TTC549 (cell line): ENCODE data around the gene PELI2.

Experiments used
- FAIRE-seq: peaks from 2 replicates; lab custom pipeline; 2012; peaks lifted over from hg19 to GRCh38; lab: Jason Lieb, UNC

The PELI2 gene

DNA sequence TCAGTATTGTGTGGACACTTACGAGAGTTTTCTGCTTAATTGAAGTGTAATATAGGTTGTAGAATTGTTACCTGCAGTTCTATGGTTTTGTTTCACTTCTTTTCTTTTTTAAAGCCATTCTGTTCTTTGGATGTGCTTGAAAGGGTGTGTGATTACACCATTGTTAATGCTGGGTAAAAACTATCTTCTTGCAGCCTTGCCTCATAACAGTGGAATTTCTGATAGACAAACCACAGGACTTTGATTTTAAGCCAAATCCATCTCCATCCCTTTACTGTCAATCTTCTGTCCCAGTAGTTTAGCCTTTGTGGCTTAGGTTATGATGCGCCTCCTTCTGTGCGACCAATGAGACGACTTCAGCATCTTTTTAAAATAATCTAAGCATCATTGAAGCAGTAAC, 182.3 kb downstream of the PELI2 start:
- FAIRE-seq: no peak

DNA sequence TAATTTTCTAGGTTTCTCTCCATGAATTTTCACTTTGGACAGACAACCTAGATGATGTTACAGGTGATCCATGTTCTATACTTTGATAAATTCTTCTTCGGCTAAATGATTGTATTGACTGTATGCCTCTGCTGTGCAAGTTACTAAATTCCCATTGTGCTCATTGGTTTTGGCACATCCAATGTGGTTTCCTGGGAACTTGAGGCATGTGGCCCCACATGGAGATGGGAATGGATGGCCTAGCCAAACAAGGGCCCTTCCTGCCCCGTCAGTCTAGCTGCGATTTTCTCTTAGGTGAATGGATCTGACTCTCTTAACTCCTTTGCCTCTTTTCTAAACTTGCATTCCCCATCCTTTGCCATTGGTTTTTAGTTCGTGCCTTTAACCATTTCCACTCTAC, 186.2 kb downstream of the PELI2 start:
- no peak for FAIRE-seq

DNA sequence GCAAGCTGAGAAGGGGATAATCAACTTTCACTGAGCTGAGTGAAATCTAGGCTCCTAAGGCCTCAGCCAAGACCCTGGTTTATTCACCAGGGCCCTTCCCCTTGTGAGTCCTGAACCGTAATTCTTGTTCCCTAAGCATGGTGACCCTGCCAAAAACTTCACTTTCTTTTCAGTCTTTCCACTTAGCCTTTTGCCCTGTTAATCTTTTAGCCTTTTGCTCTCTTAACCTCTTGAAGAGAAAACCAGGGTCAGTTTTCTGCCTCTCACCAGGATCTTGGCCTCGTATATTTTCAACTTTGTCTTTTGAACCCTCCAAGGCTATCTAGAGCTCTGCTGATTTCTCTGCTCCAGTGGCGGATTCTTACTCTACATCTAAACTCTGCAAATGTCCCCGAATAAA, 191.0 kb downstream of the PELI2 start:
- no peak for FAIRE-seq

DNA sequence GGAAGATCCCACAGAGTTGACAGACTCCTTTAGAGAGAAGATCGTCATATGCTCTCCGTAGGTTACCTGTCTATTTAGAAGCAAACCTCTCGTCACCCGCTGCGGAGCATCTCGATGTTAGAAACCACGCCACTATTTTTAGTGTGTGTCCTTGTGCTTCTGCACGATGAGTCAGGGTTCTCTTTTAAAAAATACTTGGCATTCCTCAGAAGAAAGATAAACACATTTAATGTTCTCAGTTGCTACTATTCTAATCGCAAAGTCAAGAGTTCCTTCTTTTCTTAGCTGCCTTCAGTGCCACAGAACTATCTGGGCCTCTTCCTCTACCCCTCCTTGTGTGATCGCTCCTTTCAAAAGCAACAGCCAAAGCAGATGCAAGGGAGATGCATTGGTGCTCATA, 192.4 kb downstream of the PELI2 start:
- no peak for FAIRE-seq

DNA sequence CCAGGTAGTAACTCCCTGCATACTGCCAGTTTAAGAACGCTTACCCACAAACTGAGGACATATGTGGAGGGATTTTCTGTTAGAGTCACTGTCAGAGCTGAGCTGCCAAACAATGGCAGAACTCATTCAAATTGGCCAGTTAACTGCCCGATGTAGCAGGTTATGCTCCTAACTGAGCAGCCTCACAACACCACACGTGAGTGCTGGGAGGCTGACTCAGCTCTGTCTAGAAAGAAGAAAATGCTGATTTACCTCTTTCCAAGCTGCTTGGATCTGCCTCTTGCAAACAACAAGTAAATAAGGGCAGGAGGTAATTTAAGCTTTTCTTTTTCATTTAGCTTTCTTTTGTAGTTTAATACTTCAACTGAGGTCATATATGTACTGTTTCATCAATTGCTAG, 195.6 kb downstream of the PELI2 start:
- FAIRE-seq: no peak

DNA sequence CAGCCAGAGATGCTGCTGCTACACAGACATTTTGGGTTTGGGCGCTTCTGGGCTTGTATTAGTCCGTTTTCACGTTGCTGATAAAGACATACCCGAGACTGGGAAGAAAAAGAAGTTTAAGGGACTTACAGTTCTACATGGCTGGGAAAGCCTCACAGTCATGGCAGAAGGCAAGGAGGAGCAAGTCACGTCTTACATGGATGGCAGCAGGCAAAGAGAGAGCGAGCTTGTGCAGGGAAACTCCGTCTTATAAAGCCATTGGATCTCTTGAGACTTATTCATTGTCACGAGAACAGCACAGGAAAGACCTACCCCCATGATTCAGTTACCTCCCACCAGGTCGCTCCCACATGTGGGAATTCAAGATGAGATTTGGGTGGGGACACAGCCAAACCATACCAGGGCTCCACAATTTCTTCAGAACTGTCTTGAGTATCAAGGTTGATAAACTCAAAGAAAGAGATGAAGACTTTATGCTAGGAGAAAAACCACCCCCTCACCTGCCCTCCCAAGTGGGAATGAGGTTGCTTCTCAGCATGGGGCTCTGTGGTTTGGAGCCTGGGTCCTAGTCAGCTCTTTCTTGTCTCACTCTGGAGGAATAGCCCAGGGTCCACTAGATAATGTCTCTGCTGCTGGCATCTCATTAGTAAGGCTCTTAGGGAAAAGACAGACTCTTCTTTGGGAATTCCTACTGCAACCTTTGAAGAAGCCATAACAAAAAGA, 200.3 kb downstream of the PELI2 start:
- FAIRE-seq: no peak

DNA sequence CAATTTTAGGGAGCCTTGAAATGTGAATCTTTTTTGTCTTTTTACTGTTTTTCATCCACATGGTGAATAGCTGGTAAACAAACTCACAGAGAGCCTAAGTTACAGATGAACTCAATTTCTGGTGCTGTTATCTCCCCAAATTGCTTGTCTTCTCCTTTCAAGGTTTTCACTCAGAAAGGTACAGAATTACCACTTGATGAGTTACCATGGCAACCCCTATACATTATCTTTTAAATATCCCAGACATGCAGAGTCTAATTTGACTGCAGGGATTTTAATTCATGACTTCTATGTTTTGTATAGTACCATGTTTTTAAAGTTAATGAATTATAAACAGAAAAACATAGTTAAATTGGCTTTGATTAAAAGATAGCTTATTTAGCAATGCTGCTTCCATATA, 203.7 kb downstream of the PELI2 start:
- no peak for FAIRE-seq

DNA sequence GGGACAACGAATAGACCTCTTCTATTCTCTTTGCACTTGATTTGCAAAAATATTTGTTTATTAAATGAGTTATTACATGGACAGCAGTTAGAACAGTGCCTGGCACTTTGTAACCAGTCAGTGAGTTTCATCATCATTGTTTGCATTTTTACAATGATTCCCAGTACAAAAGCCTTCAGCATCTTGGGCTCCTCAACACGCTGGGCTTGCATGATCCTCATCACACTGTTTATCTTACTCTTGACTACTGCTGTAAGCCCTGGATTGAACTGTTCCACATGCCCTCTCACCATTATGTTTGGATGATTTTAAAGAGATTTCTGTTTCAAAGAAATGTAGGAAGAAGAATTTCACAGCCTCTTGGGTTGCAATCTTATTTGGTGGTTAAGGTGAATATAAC, 204.3 kb downstream of the PELI2 start:
- FAIRE-seq: no peak

DNA sequence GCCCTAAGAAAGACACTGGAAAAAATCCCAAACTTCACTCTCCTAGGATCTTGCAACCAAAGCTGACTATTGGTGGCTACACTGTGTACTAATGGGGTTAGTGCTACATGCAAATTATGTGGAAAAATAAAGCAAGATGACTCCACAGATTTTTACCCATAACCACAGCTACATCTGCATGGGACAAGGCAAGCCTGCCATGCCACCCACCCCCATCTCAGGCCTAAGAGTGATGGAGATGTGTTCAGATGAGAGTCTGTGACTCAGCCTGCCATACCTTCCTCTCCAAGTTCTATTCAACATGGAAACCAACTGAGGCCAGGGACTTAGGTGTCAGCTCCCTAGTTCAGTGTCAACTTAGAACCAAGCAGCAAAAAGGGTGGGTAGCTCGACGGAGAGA, 206.2 kb downstream of the PELI2 start:
- no peak for FAIRE-seq

DNA sequence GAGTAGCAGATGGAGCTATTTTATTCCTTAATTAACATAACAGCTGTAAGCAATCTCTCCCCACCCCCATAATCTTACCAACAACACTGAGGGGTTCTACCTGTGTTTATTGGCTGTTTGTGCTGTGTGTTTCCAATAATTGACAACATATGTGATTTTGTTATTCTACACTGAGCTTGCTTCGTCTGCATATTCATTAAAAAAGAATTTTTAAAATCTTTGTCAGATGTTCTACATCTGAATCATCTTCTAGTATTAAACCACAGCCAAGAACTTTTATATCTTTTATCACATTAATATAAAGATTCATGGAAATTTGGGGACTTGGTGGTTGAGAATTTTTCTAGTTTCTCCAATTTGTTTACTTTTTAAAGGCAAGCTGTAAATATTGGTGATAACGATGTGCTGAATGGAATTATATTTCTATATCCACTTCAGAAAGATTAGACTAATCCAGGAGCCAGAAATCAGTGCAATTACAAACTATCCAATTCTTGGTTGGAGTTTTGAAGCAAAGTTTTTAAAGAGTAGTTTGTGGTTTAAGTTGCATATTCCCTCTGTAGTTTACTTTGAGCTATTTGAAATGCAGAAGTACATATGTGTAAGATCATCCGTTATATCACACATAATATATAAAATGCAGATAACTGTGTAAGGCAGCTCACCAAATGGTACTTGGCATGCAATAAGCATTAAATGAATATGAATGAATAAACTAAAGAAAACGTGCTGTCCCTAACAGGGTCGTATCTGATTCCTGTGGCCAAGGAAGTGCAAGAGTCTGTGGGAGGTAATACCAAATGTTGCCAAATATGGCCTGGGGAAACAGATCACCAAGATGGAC, 206.9 kb downstream of the PELI2 start:
- FAIRE-seq: no peak

DNA sequence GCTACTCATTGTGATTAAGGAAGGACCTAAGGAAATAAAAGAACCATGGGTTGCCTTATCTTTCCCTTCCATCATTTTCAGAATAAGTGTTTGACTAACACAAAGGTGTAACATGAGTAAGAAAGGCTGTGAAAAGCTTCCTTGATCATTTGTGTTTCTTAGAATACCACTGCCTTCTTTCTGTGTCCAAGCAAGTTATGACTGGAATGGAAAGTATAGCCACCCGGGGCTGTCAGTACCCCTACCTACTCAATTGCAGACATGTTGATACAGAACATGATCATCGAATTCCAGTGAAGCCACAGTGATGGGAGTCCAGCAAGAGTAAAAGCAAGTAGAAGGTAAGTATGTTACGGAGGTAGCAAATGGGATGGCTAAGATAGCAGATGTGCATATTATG, 209.8 kb downstream of the PELI2 start:
- FAIRE-seq: no peak

DNA sequence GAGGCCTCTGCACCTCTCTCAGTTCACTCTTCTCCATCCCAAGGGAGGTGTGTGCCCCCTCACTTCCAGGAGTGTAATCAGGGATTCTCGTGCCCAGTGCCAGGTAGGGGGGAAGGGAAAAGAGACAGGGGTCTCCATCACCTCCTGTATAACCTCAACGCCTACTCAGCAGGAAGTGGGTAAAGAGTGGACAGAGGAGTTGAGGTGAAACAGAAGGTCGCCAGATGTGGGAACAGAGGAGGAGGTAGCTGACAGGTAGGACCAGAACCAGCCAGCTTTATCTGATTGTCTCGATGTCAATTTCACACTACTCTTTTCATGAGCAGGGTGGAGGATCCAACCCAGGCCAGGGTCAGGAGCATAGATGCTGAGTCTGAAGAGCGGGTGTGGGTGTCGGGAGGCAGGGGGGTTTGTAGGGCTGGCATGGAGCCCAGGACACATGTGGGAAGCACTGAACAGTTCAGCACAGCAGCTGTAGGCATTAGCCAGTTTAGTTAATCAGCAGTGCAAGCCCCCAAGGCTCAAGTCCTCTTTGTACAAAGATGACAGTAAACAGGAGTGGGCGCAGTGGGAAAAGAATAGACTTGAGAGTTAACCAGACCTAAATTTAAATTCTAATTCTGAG, 213.5 kb downstream of the PELI2 start:
- no peak for FAIRE-seq

DNA sequence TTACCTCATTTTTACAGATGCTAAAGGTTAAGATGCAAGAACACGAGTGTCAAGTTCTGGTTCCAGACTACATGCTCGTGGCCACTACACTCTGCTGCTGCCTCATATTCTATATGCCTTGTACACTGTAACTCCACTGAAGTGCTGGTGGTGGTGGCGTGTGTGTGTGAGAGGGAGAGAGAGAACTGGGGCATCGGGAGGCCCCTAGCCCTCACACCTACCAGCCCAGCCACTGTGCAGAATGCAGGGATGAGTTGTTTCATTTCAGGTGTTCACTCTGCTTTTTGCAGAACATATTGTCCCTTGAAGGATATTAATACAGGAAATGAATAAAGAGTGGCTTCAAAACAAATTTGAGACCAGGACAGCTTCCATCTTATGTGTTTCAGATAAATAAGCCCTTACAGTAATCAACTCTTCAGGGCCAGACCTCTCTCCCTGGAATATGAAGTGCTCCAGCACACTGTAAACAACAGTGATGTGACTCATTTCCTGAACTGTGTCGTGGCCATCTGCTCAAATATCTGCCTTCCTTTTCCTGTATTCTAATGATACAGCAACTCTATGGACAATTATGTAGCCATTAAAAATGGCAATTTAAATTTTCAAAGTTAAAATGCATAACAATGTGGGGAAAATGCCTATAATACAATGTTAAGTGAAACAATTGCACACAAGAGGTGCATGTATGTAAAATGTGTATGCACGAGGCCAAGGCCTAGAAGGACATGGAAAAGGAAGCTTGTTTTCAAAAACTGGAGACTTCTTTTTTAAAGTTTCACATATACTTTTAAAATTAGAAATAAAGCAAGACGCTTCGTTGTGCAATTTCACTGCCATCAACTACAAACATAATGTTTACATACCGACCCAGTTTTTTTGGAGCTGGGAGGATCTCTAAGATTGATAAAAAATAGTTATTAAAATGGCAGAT, 215.4 kb downstream of the PELI2 start:
- no peak for FAIRE-seq

DNA sequence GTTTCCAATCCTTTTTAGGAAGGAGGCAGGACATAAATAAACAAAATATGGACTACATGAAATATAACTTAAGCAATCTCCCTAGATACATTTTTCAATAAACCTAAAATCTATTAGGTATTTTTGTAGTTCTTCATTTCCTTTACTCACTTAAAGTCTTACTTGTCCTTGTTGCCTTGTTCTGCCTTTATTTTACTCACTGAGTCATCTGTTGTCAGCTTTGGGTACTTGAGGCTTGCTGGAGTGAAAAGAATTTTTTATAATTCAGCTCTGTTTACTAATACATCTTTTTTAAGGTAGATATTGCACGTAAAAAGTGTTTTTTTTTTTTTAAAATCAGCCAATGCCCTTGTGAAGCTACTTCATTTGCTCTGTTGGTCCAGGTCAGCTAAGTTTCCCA, 216.2 kb downstream of the PELI2 start:
- no peak for FAIRE-seq

DNA sequence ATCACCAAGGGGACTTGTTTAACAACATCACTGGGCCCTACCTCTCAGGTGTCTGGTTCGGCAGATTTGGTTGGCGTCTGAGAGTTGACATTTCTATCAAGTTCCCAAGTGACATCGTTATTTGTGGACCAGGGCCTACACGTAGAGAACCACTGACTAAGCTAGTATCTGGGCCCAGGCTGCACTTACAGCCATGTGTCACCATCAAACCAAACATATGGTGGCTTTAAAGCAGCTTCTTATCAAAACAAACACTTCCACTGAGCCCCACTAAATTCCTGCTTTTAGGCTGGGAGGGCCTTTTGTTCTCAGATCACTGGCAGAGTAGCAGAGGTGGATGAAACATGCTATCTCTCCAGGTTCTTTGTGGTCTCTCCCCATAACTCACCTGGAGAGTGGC, 220.5 kb downstream of the PELI2 start:
- FAIRE-seq: no peak

DNA sequence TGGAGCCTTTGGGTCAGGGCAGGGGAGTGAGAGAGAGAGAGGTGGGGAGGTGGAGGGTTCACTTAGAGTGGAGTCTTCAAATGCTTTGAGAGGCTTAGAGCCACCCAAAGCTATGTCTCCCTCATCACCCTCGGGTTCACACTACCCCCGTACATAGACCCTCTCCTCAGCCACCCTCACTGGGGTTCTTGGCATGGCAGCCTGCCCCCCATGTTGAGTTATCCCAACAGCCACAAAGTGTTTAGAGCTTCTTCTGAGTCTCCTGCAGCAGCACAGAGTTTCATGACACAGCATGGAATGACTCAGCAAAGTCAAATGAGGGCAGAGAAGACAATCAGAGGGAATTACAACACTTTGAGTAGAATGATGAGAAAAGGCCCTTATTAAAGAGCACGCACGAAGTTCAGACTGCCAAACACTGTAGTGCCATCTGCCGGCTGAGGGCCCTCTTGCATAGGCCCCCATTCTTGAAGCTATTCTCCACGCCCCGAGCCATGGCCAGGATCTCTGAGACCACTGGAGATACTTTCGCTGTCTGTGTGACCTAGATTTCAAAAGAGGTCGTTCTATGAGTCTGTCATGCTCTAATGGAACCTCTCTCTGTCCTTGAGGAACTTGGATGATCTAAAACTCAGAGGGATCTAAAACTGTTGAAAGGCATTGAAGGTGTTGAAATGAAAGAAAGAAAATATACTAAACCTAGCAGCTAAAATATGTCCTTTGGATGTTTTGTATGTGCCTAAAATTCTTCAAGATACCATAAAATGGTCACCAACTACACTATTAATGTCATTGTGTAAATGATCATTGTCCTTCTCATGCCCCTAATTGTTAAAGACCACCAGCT, 221.9 kb downstream of the PELI2 start:
- no peak for FAIRE-seq

DNA sequence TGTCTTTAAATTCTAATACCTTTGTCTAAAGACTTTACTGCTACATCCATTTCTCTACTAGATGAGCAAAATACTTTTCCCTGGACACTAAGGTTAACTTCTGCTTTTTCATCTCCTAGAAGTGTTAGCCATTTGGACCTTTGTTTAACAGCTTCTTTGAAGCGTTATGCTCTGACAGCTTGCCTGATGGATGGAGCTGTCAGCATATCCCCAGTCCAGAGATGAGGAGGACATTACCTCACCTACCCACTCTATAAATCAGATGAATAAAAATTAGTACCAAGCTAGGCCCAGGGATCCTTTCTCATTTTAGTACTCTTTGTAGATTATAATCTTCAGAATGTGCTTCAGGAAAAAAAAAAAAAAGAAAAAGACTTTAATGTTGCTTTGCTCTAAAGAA, 222.7 kb downstream of the PELI2 start:
- no peak for FAIRE-seq

DNA sequence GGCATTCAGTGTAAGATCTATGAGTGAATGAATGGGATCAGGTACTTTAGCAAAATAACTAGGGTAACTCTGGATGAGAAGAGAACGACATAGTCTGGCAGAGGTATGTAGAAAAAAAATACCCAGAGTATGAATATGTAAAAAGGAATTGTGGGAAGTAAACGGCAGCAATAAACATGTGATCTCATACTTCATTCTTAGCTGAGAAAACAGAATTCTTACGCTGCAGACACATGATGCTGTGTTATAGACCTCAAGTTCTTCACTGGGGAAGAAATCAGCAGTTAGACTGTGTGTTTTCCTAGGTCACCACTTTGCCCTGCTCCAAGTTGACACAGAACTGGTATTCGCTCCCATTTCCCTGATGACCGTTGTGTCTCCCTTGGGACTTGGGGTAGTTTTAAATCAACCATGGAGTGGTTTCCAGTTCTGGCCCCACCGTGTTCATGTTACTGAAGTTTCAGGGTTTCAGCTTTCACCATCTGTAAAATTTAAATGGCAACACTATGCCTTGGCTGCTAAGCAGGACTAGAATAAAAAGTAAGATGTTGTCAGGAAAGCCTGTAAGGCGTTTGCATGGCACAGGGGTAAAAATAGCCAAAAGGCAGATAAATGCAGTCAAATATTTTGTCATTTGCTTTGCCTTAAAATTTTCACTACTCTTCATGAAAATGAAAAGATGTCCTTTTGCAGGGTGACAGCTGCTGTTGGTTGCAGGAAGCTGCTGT, 223.7 kb downstream of the PELI2 start:
- FAIRE-seq: no peak

DNA sequence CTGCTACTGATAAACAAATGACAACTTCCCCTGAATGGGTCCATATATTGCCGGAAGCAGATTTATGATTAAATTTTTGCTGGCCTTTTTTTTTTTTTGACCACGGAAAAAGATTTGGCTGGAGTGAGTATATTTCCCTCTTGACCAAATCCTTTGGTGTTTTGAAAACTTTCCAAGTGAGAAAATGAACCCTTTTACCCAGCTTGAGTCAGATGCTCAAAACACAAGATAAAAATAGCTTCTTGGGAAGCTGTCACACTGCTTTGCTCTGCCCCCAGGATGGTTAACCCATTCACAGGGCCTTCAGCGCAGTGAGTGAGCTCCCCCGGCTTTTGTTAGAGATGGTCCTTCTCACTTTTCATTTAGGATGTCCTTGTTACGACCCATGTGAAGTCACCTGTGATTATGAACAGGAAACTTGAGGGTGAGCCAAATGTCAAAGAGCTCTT, 224.3 kb downstream of the PELI2 start:
- no peak for FAIRE-seq

DNA sequence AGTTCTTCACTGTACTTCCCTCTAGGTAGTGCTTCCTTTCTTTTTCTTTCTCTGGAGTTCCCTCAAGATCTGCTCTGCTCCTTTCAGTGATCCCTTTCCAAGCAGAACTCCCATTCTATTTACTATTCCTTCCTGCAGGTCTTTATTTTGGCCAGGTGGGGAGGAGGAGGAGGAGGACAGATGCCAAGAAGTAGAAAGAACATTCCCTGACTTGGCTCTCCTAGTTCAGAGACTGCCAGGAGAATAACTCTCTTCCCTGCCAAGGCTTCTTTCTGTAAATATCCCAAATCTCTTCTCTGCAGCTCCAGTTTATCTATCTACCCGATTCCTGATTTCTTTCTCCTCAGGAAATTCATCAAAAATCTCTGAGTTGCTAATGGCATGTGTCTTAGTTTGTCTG, 231.7 kb downstream of the PELI2 start:
- no peak for FAIRE-seq
